IMR-90 (cell line): ENCODE measurements around the gene MYORG. TPM values are rescaled to one million over a fixed set of nuclear protein-coding genes. Genes with fewer than 3 reads are reported as not detected.

Source experiments
- ATAC-seq: fragments of 200-7000 bp; cut with Tn5 transposase; 2 replicates; pipeline ENCODE4 v1.9.1; 2020; ENCODE audit warnings: low read depth, mild to moderate bottlenecking, moderate library complexity
- BruUV-seq: library from RNA; stranded (reverse); fragments of 400-500 nt; replicated peaks from 2 replicates; lab custom pipeline; 2021; lab: Mats Ljungman, UMichigan
- CTCF ChIA-PET: fragments of 300-600 bp; formaldehyde crosslinking; extraction: SDS; loops from one replicate; lab custom pipeline; 2021; ENCODE audit warnings: antibody characterized with exemption; lab: Yijun Ruan, JAX
- POLR2A ChIA-PET: fragments of 300-600 bp; sonication (Branson Sonifier 250); formaldehyde crosslinking; loops from one replicate; lab custom pipeline; 2022; ENCODE audit warnings: antibody characterized with exemption; ENCODE audit not compliant: unreplicated experiment; lab: Charles Lee
- DNase-seq: peaks from one replicate; pipeline ENCODE4 v3.0.0; 2013
- H2AFZ ChIP-seq: replicated peaks from 2 replicates; pipeline ENCODE3; 2013; ENCODE audit warnings: low read length, mild to moderate bottlenecking; ENCODE audit not compliant: poor library complexity
- H2AK5ac ChIP-seq: 2 replicates; pipeline ENCODE4 v1.6.1; 2013; ENCODE audit warnings: low read depth, low read length, inconsistent platforms
- H2AK9ac ChIP-seq: replicated peaks from 2 replicates; pipeline ENCODE3; 2013; ENCODE audit warnings: mild to moderate bottlenecking, low read depth, low read length, moderate library complexity; ENCODE audit not compliant: poor library complexity
- H2BK120ac ChIP-seq: 2 replicates; pipeline ENCODE4 v1.6.1; 2013; ENCODE audit warnings: low read depth, low read length, inconsistent platforms
- H2BK15ac ChIP-seq: 3 replicates; pipeline ENCODE4 v1.6.1; 2013; ENCODE audit warnings: low read depth, low read length, inconsistent platforms
- H2BK20ac ChIP-seq: 2 replicates; pipeline ENCODE4 v1.6.1; 2013; ENCODE audit warnings: low read depth, mild to moderate bottlenecking, inconsistent platforms, low read length, moderate library complexity
- H2BK5ac ChIP-seq: 2 replicates; pipeline ENCODE4 v1.6.1; 2013; ENCODE audit warnings: mild to moderate bottlenecking, low read depth, low read length, inconsistent platforms; ENCODE audit not compliant: poor library complexity, severe bottlenecking
- H3K14ac ChIP-seq: replicated peaks from 2 replicates; pipeline ENCODE4 v1.6.1; 2013; ENCODE audit warnings: low read depth, low read length, inconsistent platforms
- H3K18ac ChIP-seq: 2 replicates; pipeline ENCODE4 v1.6.1; 2013; ENCODE audit warnings: low read depth, low read length, control low read depth
- H3K23ac ChIP-seq: 2 replicates; pipeline ENCODE4 v1.6.1; 2013; ENCODE audit warnings: low read depth, low read length, inconsistent platforms
- H3K27ac ChIP-seq: 2 replicates; pipeline ENCODE4 v1.5.1; 2013; ENCODE audit warnings: mild to moderate bottlenecking, control low read depth, low read length; ENCODE audit not compliant: insufficient read depth
- H3K27me3 ChIP-seq: 2 replicates; pipeline ENCODE4 v1.6.1; 2013; ENCODE audit warnings: low read length; ENCODE audit not compliant: control insufficient read depth, insufficient read depth
- H3K36me3 ChIP-seq: 2 replicates; pipeline ENCODE4 v1.6.1; 2013; ENCODE audit warnings: low read length, mixed read lengths; ENCODE audit not compliant: control insufficient read depth, insufficient read depth
- H3K4ac ChIP-seq: 2 replicates; pipeline ENCODE4 v1.6.1; 2013; ENCODE audit warnings: low read depth, low read length, inconsistent platforms
- H3K4me1 ChIP-seq: 2 replicates; pipeline ENCODE4 v1.6.1; 2013; ENCODE audit warnings: low read length, mixed read lengths; ENCODE audit not compliant: control insufficient read depth, insufficient read depth
- H3K4me2 ChIP-seq: 2 replicates; pipeline ENCODE4 v1.6.1; 2013; ENCODE audit warnings: low read depth, mild to moderate bottlenecking, control low read depth, low read length, moderate library complexity
- H3K4me3 ChIP-seq: 2 replicates; pipeline ENCODE4 v1.5.1; 2013; ENCODE audit warnings: low read depth, mild to moderate bottlenecking, control low read depth, low read length, moderate library complexity; ENCODE audit not compliant: insufficient read depth
- H3K56ac ChIP-seq: 2 replicates; pipeline ENCODE4 v1.6.1; 2013; ENCODE audit warnings: low read length, inconsistent platforms; ENCODE audit not compliant: insufficient read depth; ENCODE audit errors: extremely low read depth
- H3K79me1 ChIP-seq, 2 experiments: 2 replicates each; pipeline ENCODE4 v1.6.1; 2013; ENCODE audit warnings: low read length in 2 of 2, inconsistent platforms in 1 of 2, low read depth in 1 of 2
- H3K9ac ChIP-seq: 2 replicates; pipeline ENCODE4 v1.6.1; 2013; ENCODE audit warnings: low read depth, low read length, control low read depth
- H3K9me1 ChIP-seq: 2 replicates; pipeline ENCODE4 v1.6.1; 2013; ENCODE audit warnings: low read length, inconsistent platforms; ENCODE audit not compliant: insufficient read depth
- H3K9me3 ChIP-seq: 2 replicates; pipeline ENCODE4 v1.6.1; 2013; ENCODE audit warnings: low read length; ENCODE audit not compliant: control insufficient read depth, insufficient read depth
- H4K20me1 ChIP-seq: 2 replicates; pipeline ENCODE4 v1.6.1; 2013; ENCODE audit warnings: low read length, inconsistent platforms; ENCODE audit not compliant: insufficient read depth
- H4K5ac ChIP-seq: 2 replicates; pipeline ENCODE4 v1.6.1; 2013; ENCODE audit warnings: mild to moderate bottlenecking, low read depth, low read length, control low read depth
- H4K8ac ChIP-seq, 2 experiments: 2 replicates each; pipeline ENCODE4 v1.6.1; 2013; ENCODE audit warnings: low read depth in 2 of 2, low read length in 2 of 2, control low read depth in 1 of 2, inconsistent platforms in 1 of 2
- H4K91ac ChIP-seq: 2 replicates; pipeline ENCODE4 v1.6.1; 2013; ENCODE audit warnings: low read depth, low read length, inconsistent platforms; ENCODE audit not compliant: insufficient read depth
- BHLHE40 ChIP-seq: fragments of 150-350 bp; IDR thresholded peaks from 2 replicates; pipeline ENCODE4 v1.6.1; 2016; ENCODE audit warnings: mild to moderate bottlenecking, low read depth, low read length
- CEBPB ChIP-seq: IDR thresholded peaks from 2 replicates; pipeline ENCODE4 v1.6.1; 2012; ENCODE audit warnings: low read depth, low read length, improper control_type of control experiment
- CHD1 ChIP-seq: IDR thresholded peaks from 2 replicates; pipeline ENCODE4 v1.6.1; 2012; ENCODE audit warnings: low read depth, low read length, improper control_type of control experiment
- CTCF ChIP-seq: conservative IDR thresholded peaks from 2 replicates; pipeline ENCODE4 v1.5.1; 2012; ENCODE audit warnings: mild to moderate bottlenecking, low read depth, low read length, improper control_type of control experiment
- ELK1 ChIP-seq: fragments of 150-350 bp; IDR thresholded peaks from 2 replicates; pipeline ENCODE4 v1.6.1; 2016; ENCODE audit warnings: low read depth, mild to moderate bottlenecking, low read length, moderate library complexity, borderline replicate concordance
- FOS ChIP-seq: fragments of 150-350 bp; IDR thresholded peaks from 2 replicates; pipeline ENCODE4 v1.6.1; 2016; ENCODE audit warnings: low read depth, low read length
- MAFK ChIP-seq: IDR thresholded peaks from 2 replicates; pipeline ENCODE4 v1.6.1; 2012; ENCODE audit warnings: low read depth, low read length, improper control_type of control experiment
- MAZ ChIP-seq: IDR thresholded peaks from 2 replicates; pipeline ENCODE4 v1.6.1; 2012; ENCODE audit warnings: low read depth, mild to moderate bottlenecking, low read length, improper control_type of control experiment, moderate library complexity, borderline replicate concordance
- MXI1 ChIP-seq: IDR thresholded peaks from 2 replicates; pipeline ENCODE4 v1.6.1; 2012; ENCODE audit warnings: low read depth, mild to moderate bottlenecking, low read length, moderate library complexity, borderline replicate concordance
- NFE2L2 ChIP-seq: fragments of 150-350 bp; IDR thresholded peaks from 2 replicates; pipeline ENCODE4 v1.6.1; 2016; ENCODE audit warnings: low read depth, mild to moderate bottlenecking, low read length
- POLR2A ChIP-seq: IDR thresholded peaks from 2 replicates; pipeline ENCODE4 v1.6.1; 2012; ENCODE audit warnings: mild to moderate bottlenecking, low read depth, low read length
- RAD21 ChIP-seq: IDR thresholded peaks from 2 replicates; pipeline ENCODE4 v1.6.1; 2012; ENCODE audit warnings: low read length, improper control_type of control experiment
- RCOR1 ChIP-seq: IDR thresholded peaks from 2 replicates; pipeline ENCODE4 v1.6.1; 2012; ENCODE audit warnings: mild to moderate bottlenecking, low read length, improper control_type of control experiment; ENCODE audit not compliant: insufficient replicate concordance
- RFX5 ChIP-seq: IDR thresholded peaks from 2 replicates; pipeline ENCODE4 v1.8.0; 2012; ENCODE audit warnings: low read depth, mild to moderate bottlenecking, low read length, moderate library complexity
- SMC3 ChIP-seq: fragments of 150-350 bp; IDR thresholded peaks from 2 replicates; pipeline ENCODE4 v1.6.1; 2016; ENCODE audit warnings: low read depth, mild to moderate bottlenecking, antibody characterized with exemption, low read length, moderate library complexity
- USF2 ChIP-seq: fragments of 150-350 bp; IDR thresholded peaks from 2 replicates; pipeline ENCODE4 v1.6.1; 2017; ENCODE audit warnings: mild to moderate bottlenecking, antibody characterized with exemption, low read length, low read depth
- WGBS, 2 experiments: methylation state at CpG; one replicate each; pipeline versions ENCODE4 v1.1.5 to v1.1.7; 2013; ENCODE audit warnings: missing lambda C conversion rate in 2 of 2; ENCODE audit not compliant: insufficient read length in 1 of 2; ENCODE audit errors: extremely low coverage in 2 of 2; 5-methylcytosine and 5-hydroxymethylcytosine counted together
- dilution Hi-C: fragments of 300-500 bp; cut with HindIII; formaldehyde crosslinking; loops from one replicate; pipeline ENCODE4 v1.14.3; 2018; ENCODE audit warnings: low sequenced_read_pairs; ENCODE audit not compliant: unreplicated experiment
- in situ Hi-C: fragments of 300-500 bp; cut with MboI; formaldehyde crosslinking; loops from 3 replicates; pipeline ENCODE4 v1.14.3; 2019; ENCODE audit warnings: low sequenced_read_pairs, inconsistent platforms, mixed read lengths
- intact Hi-C: fragments of 100-400 bp; cut with micrococcal nuclease; formaldehyde crosslinking; loops from 2 replicates; pipeline ENCODE4 v1.10.0; 2022
- polyA plus RNA-seq, 3 experiments: library from polyadenylated mRNA; depleted of rRNA; stranded (reverse); fragments of >200 nt; gene quantifications; 2 replicates each; pipeline ENCODE4 v1.2.3, GENCODE V29; 2012; ENCODE audit warnings: low replicate concordance in 1 of 3
- total RNA-seq: library from RNA; depleted of rRNA; stranded (reverse); fragments of >200 nt; gene quantifications from 2 replicates; pipeline ENCODE4 v1.2.3, GENCODE V29; 2012

The MYORG gene
- total and polyA plus RNA-seq, 2 of the 4 experiments (the other 2 are of a cell fraction) = 0.36 to 0.60 TPM

GRCh38 chr9:34374339-34374738 is 2.4 kb downstream of the MYORG start:
- CTCF ChIA-PET = interaction anchor here (0.6 kb wide), 1 partner anchor 72 kb away, joined by 6 read pairs; no protein-coding TSS in a partner anchor
- intact Hi-C loops = no loop called here

More at GRCh38 chr9:34374339-34374738, 2.4 kb downstream of the MYORG start:
- no peak overlapping the region for H2AK9ac ChIP-seq
- peaks cover 12% of the 10 kb centered on the region; the same call in 1 of the 2 replicates for H3K9me3 ChIP-seq
- ATAC-seq (no peak), DNase-seq (no peak)
- no peak overlapping the region for H3K14ac ChIP-seq
- no peak overlapping the region for H3K9ac ChIP-seq
- no peaks in the 10 kb centered on the region for H3K79me1 ChIP-seq
- H4K20me1 ChIP-seq = no peaks in the 10 kb centered on the region; the same call in 1 of the 2 replicates
- no peak overlapping the region for H3K4me3 ChIP-seq
- no peak overlapping the region for H4K91ac ChIP-seq
- dilution Hi-C loops = no loop called here
- no peak overlapping the region for H2BK15ac ChIP-seq
- H3K4me2 ChIP-seq = no peak overlapping the region
- no peak overlapping the region for H2BK120ac ChIP-seq
- peaks cover 2% of the 10 kb centered on the region; the same call in 1 of the 2 replicates for H3K4me1 ChIP-seq
- H3K56ac ChIP-seq = no peak overlapping the region
- no TSS peak for BruUV-seq
- H2AFZ ChIP-seq = no peak overlapping the region
- peaks cover 26% of the 10 kb centered on the region; the same call in 1 of the 2 replicates for H3K27me3 ChIP-seq
- peaks cover 3% of the 10 kb centered on the region; the same call in 1 of the 2 replicates for H3K36me3 ChIP-seq
- H3K18ac ChIP-seq = no peak overlapping the region
- H3K27ac ChIP-seq = no peak overlapping the region
- in situ Hi-C loops = no loop called here
- H4K5ac ChIP-seq = no peak overlapping the region
- H2AK5ac ChIP-seq = no peak overlapping the region
- no peak overlapping the region for H3K4ac ChIP-seq
- H4K8ac ChIP-seq = no peak overlapping the region
- peaks cover 8% of the 10 kb centered on the region; the same call in 1 of the 2 replicates for H3K9me1 ChIP-seq
- H2BK20ac ChIP-seq = no peak overlapping the region
- no peak overlapping the region for H3K23ac ChIP-seq
- H2BK5ac ChIP-seq = no peak overlapping the region
- 79% methylated on average over 2 of the region's 3 CpGs; no CpG with 5 or more reads in 1 of the 2 experiments for WGBS, 2 experiments
- no peak for TF ChIP-seq RAD21
- TF ChIP-seq BHLHE40 = no peak
- TF ChIP-seq RCOR1 = no peak
- TF ChIP-seq CEBPB = no peak
- TF ChIP-seq MAZ = no peak
- no peak for TF ChIP-seq SMC3
- TF ChIP-seq POLR2A = no peak
- no peak for TF ChIP-seq MXI1
- no peak for TF ChIP-seq USF2
- TF ChIP-seq CHD1 = no peak
- TF ChIP-seq CTCF = no peak
- TF ChIP-seq ELK1 = no peak
- no peak for TF ChIP-seq MAFK
- no peak for TF ChIP-seq NFE2L2
- TF ChIP-seq FOS = no peak
- TF ChIP-seq RFX5 = no peak
- POLR2A ChIA-PET = no interaction called here
